NCI-H2081 (cell line): ENCODE measurements around the gene BMPR2.
"Not testable (repeated sequence)": the region's sequence is repeated elsewhere in the genome, so short reads cannot be mapped to it uniquely, and the experiment has no call there.

ENCODE experiments used
- DNase-seq, 2 experiments: peaks; one replicate each; lab custom pipeline; 2025; lab: John Stamatoyannopoulos, UW

Gene BMPR2

DNA sequence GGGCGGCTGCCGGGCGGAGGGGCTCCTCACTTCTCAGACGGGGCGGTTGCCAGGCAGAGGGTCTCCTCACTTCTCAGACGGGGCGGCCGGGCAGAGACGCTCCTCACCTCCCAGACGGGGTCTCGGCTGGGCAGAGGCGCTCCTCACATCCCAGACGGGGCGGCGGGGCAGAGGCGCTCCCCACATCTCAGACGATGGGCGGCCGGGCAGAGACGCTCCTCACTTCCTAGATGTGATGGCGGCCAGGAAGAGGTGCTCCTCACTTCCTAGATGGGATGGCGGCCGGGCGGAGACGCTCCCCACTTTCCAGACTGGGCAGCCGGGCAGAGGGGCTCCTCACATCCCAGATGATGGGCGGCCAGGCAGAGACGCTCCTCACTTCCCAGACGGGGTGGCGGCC is 159.2 kb downstream of the BMPR2 start:
- DNase-seq: not testable (repeated sequence)

- peak in 1 of 2 experiments; percentile 21 for DNase-seq
Measured at GRCh38 chr2:202541137-202541536, 165.0 kb downstream of the BMPR2 start.

DNA sequence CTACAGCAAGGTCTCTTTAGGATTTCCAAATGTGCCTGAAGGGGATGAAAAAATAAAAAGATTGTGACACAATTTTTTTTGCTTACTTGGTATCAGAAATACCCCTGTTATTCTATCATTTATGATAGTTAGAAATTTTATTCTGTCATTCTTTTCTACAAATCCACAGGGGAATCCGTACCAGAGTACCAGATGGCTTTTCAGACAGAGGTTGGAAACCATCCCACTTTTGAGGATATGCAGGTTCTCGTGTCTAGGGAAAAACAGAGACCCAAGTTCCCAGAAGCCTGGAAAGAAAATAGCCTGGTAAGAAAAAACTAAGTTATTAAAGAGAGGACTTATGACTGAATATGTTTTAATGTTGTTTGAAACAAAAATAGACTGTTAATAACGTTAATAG is 166.0 kb downstream of the BMPR2 start:
- DNase-seq: no peak

GRCh38 chr2:202545523-202545922 is 169.4 kb downstream of the BMPR2 start:
- no peak for DNase-seq

GRCh38 chr2:202545931-202546330 is 169.8 kb downstream of the BMPR2 start:
- no peak for DNase-seq

GRCh38 chr2:202546499-202547141 is 170.5 kb downstream of the BMPR2 start:
- DNase-seq: not testable (repeated sequence)

DNA sequence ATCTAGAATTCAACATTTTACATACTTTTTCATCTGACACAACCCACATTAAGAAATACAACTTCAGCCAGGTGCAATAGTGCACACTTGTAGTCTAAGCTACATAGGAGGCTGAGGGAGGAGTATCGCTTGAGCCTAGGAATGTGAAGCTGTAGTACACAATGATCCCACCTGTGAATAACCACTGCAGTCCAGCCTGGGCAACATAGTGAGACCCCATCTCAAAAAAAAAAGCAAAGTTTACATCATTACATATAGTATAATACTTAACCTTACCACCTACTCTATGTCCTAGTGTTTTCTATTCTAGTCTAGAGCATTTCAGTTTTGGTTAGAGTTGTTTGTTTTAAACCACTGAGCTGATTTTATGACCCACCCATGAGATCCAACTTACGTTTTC is 172.1 kb downstream of the BMPR2 start:
- DNase-seq: no peak

DNA sequence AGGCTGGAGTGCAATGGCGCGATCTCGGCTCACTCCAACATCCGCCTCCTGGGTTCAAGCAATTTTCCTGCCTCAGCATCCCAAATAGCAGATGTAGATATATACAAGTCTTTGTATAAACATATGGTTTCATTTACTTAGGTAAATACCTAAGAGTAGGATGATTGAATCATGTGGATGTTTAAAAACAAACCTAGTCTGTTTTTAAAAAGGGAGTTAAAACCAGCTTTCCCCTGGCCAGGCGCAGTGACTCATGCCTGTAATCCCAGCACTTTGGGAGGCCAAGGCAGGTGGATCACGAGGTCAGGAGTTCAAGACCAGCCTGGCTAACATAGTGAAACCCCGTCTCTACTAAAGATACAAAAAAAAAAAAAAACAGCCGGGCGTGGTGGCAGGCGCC is 174.9 kb downstream of the BMPR2 start:
- DNase-seq: not testable (repeated sequence)

GRCh38 chr2:202555356-202555755 is 179.2 kb downstream of the BMPR2 start:
- no peak for DNase-seq

- no peak for DNase-seq
Measured at GRCh38 chr2:202560200-202560599, 184.1 kb downstream of the BMPR2 start.

GRCh38 chr2:202564226-202564625 is 188.1 kb downstream of the BMPR2 start:
- DNase-seq: no peak

DNA sequence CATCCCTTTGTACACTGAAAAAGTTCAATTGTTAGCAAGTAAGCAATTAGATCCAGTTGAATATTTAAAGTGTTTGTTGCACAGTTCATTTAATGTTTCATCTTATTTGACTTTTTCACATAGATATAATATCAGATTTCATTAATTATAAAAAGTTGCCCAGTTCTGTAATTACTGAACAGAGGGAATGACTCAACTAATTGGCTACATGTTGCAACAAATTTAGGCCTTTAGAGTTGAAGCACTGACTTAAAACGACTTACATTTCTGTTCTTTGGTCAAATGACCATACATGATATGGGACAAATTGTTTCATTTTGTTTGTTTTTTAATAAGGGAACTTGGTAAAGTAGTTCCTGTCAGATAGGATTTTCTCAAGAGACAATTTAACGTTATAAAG is 190.2 kb downstream of the BMPR2 start:
- DNase-seq: no peak

DNA sequence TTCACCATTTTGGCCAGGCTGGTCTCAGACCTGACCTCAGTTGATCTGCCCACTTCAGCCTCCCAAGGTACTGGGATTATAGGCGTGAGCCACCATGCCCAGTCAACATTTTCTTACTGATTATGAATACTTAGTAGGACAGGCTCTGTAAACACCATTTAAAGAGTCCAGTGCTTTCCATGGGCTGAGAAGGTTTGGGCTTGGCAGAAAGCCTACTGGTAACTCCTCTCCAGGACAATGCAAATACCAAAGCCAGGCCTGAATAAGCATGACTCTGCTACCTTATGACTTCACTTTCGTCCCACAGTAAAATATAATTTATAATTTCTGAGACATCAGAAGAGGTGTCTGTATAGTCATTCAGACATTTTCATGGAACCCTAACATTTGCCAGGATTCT is 198.4 kb downstream of the BMPR2 start:
- DNase-seq: no peak

- DNase-seq: not testable (repeated sequence)
Measured at GRCh38 chr2:202575194-202575593, 199.1 kb downstream of the BMPR2 start.

DNA sequence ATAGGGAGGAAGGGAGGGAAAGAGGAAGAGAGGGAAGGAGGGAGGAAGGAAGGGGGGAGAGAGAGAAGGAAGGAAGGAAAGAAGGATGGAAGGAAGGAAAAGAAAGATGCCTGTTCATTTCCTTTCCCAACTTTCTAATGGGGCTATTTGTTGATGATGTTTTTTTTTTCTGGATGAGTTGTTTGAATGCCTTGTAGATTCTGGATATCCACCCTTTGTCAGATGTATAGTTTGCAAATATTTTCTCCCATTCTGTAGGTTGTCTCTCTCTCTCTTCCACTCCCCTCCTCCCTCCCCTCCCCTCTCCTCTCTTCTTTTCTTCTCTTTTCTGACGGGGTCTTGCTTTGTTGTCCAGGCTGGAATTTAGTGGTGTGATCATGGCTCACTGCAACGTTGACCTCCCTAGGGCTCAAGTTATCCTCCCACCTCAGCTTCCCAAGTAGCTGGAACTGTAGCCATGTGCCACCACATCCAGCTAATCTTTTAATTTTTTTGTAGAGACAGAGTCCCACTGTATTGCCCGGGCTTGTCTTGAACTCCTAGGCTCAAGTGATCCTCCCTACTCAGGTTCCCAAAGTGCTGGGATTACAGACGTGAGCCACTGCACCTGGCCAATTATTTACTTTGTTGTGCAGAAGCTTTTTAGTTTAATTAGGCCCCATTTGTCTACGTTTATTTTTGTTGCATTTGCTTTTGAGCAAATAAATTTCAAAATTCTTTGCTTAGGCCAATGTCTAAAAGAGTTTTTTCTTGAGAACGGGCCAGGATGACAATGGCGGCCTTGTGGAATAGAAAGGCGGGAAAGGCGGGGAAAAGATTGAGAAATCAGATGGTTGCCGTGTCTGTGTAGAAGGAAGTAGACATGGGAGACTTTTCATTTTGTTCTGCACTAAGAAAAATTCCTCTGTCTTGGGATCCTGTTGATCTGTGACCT is 201.4 kb downstream of the BMPR2 start:
- peak; percentile 4 to 57 for DNase-seq

- not testable (repeated sequence) for DNase-seq
Measured at GRCh38 chr2:202582846-202583245, 206.7 kb downstream of the BMPR2 start.

GRCh38 chr2:202583709-202584219 is 207.6 kb downstream of the BMPR2 start:
- no peak for DNase-seq

DNA sequence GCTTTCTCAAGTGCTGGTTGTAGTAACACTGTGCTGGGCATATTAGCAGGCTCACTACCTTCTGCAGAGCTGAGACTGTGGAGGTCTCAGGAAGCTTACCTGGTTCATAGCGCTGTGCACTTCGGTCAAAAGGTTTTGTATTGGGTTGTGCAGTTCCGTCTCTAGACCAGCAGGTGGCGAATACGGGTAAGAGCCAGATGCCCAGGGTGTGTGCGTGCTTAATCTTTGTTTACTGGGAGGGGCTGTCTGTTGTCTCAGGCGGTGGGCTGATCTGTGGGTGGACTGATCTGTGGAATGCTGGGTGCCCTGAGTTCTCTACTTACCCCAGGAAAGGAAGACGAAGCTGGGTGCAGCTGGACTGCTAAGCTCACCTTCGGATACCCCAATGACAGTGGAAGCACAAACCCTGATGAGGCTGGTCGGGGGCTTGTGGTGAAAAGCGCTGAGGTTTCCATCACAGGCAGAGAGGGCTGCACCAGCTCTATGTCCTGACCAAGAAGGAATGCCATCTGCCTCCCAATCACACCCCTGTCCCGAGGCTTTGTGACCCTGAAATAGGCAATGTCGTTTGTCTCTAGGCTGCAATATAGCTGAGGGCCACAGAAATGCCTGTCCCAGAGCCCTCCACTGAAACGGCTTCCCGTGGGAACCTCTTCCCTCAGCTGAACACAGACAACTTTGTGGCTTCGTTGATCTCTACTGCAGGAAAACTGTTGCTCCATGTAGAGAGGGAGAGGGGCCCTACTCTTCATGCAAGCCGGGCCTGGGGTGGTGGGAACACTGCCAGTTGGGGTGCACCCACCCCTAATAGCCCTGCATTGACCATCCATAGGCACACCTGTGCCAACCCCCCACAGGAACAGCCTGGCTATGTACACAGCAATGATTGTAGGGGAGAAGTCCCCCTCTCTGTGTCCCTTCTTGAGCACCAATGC is 212.8 kb downstream of the BMPR2 start:
- DNase-seq: peak; percentile 82 to 85

DNA sequence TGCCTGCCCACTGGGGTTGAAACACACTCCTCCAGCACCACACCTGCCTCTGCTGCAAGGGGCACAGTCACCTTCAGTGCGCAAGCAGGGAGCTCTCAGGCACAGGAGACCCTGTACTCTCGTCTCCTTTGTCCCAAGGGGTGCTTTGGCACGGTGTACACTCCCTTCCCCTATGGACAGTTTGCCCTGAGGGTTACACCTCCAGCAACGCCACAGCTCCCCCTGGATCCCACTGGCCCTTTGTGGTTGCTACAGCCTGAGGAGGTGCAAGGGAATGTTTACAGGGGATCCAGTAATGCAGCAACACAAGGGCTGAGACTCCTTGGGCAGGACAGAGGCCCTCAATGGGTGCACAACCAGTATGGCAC is 213.4 kb downstream of the BMPR2 start:
- no peak for DNase-seq

GRCh38 chr2:202592566-202592965 is 216.4 kb downstream of the BMPR2 start:
- DNase-seq: no peak

DNA sequence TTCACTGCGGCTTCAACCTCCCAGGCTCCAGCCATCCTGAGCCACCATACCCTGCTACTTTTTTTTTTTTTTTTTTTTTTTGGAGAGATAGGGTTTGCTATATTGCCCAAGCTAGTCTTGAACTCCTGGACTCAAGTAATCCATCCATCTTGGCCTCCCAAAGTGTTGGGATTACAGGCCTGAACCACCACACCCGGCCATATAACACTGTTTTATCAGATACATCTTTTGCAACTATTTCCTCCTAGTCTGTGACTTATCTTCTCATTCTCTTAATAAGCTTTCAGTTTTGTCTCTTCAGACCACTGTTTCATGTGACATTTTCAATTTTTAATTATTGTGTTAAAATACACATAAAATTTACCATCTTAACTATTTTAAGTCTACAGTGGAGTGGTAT is 223.0 kb downstream of the BMPR2 start:
- DNase-seq: no peak

DNA sequence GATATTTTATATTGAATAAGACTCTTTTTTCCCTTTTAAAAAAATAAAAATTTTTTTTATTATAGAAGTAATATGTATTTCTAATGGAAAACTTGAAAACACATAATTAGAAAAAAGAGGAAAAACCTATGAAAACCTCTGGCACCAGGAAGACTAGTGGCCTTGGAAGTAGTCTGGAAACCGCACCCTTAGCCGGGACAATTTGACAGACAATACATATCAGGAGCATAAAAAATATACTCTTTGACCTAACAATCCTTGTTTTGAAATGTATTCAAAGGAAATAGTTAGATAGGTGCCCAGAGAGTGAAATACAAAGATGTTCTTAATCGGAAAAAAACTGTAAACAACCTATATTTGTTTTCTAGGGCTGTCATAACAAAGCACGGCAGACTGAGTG is 223.8 kb downstream of the BMPR2 start:
- DNase-seq: no peak
